Tibial nerve (tissue), 4 donors: ENCODE measurements around the gene SAMD10.

ENCODE experiments used
- EP300 ChIP-seq, 2 donors: sonication (generic); formaldehyde crosslinking; IDR thresholded peaks; one replicate each; pipeline ENCODE4 v1.6.1; 2017; ENCODE audit warnings: antibody characterized with exemption in 2 of 2, mild to moderate bottlenecking in 1 of 2
- POLR2A ChIP-seq, 2 donors: fragments of 450-650 bp; IDR thresholded peaks; one replicate each; pipeline ENCODE4 v1.6.1; 2017; ENCODE audit warnings: antibody characterized with exemption in 2 of 2, mild to moderate bottlenecking in 2 of 2, moderate library complexity in 2 of 2
- TF ChIP-seq, protein P1 (sequence below), 5 experiments: fragments of 200-600 bp in 3 of 5; fragments of 450-650 bp in 2 of 5; sonication (generic) in 3 of 5; IDR thresholded peaks; one replicate each; pipeline ENCODE4 v1.5.1; 2016 to 2019; ENCODE audit warnings: antibody characterized with exemption in 5 of 5, mild to moderate bottlenecking in 3 of 5, moderate library complexity in 2 of 5

DNA sequence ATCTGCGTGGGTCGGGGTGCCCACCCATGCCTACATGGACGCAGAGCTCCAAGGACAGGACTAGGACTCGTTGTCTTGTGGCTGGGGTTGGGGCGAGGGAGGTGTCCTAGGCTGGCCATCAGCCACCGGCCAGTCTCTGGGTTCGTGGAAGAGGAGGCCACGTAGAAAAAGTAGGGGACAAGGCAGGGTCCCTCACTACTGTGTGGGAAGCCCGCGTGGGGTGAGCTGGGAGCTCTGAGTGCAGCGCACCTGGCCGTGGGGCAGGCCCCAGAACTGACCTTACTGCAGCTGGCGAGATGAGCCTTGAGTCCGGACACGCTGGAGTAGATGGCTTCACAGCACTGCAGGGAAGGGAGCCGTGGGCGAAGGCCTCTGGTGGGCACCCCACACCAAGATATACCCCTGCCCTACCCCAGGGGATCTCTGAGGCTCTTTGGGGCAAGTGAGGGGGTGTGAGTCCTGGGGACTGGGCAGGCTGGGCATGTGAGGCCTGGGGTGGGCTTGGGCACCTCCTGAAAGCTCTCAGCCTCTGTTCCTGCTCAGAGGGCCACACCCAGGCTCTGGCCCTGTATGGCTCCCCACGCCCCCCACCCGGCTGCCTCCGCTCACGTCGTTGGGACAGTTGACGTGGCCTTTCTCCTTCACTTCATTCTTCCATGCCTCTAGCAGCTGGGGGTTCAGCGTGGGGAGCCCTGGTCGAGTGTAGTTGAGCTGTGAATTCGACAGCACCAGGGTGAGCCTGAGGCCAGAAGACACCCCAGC is 17.6 kb downstream of the SAMD10 start:
- TF ChIP-seq, protein P1, sequence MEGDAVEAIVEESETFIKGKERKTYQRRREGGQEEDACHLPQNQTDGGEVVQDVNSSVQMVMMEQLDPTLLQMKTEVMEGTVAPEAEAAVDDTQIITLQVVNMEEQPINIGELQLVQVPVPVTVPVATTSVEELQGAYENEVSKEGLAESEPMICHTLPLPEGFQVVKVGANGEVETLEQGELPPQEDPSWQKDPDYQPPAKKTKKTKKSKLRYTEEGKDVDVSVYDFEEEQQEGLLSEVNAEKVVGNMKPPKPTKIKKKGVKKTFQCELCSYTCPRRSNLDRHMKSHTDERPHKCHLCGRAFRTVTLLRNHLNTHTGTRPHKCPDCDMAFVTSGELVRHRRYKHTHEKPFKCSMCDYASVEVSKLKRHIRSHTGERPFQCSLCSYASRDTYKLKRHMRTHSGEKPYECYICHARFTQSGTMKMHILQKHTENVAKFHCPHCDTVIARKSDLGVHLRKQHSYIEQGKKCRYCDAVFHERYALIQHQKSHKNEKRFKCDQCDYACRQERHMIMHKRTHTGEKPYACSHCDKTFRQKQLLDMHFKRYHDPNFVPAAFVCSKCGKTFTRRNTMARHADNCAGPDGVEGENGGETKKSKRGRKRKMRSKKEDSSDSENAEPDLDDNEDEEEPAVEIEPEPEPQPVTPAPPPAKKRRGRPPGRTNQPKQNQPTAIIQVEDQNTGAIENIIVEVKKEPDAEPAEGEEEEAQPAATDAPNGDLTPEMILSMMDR (IDR thresholded peaks at IDR 0.05) = no peak
- TF ChIP-seq EP300 (IDR thresholded peaks at IDR 0.05) (no peak), POLR2A (IDR thresholded peaks at IDR 0.05) (no peak)
